Measurements from ENCODE around the gene EEF1AKMT1.

DNA sequence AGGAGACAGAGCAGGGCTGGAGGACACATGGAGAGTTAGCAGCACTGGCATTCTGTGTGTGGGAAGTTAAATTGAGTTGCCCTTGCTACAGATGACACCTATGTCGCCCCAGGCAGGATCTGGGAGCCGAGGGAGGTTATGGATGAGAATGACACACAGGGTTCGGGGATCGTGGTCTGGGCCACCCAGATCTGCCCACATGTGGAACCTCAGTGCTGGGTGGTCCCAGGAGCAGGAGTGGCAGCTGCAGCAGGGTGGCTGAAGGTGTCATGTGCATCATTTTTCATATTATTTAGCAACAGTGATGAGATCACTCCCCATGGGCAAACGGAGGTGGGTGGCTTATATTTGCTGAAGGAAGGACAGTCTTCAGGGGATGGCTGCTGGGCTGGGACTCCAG is 67.1 kb downstream of the EEF1AKMT1 start:
- TF ChIP-seq, protein P1, sequence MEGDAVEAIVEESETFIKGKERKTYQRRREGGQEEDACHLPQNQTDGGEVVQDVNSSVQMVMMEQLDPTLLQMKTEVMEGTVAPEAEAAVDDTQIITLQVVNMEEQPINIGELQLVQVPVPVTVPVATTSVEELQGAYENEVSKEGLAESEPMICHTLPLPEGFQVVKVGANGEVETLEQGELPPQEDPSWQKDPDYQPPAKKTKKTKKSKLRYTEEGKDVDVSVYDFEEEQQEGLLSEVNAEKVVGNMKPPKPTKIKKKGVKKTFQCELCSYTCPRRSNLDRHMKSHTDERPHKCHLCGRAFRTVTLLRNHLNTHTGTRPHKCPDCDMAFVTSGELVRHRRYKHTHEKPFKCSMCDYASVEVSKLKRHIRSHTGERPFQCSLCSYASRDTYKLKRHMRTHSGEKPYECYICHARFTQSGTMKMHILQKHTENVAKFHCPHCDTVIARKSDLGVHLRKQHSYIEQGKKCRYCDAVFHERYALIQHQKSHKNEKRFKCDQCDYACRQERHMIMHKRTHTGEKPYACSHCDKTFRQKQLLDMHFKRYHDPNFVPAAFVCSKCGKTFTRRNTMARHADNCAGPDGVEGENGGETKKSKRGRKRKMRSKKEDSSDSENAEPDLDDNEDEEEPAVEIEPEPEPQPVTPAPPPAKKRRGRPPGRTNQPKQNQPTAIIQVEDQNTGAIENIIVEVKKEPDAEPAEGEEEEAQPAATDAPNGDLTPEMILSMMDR (conservative IDR thresholded peaks at IDR 0.05), result no peak
- no peak for TF ChIP-seq EZH2 (IDR thresholded peaks at IDR 0.05; ENCODE audit: low read depth)
